HuH-7 (cell line): ENCODE data around the gene GOLT1B.
A peak's percentile ranks its signal among the peaks of the same experiment; 100 is the strongest.
"Not testable (repeated sequence)": the region's sequence is repeated elsewhere in the genome, so short reads cannot be mapped to it uniquely, and the experiment has no call there.

Experiments
- DNase-seq: peaks from one replicate; pipeline ENCODE4 v3.0.0; 2011; ENCODE audit warnings: low spot score

The GOLT1B gene, protein sequence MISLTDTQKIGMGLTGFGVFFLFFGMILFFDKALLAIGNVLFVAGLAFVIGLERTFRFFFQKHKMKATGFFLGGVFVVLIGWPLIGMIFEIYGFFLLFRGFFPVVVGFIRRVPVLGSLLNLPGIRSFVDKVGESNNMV

DNA sequence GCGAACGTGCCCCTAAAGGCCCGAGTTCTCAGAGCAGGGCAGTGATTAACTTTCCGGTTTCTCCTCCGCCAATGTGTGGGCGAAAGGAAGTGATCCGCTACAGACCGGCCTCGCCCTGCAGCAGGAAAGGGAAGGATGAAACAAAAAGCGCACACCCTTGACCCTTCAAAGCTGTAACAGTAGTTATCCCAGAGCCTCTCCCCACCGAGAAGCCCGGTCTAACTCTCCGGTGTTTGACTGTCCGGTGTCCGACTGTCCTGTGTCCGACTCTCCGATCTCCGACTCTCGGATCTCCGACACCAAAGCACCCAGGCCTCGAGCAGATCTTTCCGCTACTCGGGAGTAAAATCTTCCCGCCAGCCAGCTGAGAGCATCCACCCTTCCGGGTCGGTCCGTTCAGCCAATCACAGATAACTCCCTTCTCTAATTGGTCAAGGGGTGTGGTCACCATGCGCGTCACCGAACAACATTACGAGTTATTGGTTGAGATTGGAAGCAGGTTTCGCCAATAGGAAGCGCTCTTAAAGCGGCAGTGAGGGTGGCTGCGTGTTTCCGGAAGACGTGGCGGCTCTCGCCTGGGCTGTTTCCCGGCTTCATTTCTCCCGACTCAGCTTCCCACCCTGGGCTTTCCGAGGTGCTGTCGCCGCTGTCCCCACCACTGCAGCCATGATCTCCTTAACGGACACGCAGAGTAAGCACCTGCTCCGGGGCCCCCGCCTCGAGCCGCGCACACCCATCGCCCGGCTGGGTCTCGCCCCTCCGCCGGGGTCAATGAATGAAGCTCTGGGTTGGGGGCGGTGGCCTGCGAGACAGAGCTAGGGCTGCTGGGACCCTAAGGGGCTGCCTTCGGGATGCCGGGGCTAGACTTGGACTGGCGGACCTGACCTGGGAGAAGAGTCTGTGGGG, at the start of gene GOLT1B, which contains the start of gene RECQL:
Gene GOLT1B, plus strand, starts transcription at position 532 of the 906 bp plus-strand sequence. Its CDS starts 135 bp downstream, at position 667.
Gene RECQL, minus strand, starts transcription at position 378 of the 906 bp plus-strand sequence. CDS start 2,065 bp downstream, outside the sequence.
- peak; percentile 92 for DNase-seq

DNA sequence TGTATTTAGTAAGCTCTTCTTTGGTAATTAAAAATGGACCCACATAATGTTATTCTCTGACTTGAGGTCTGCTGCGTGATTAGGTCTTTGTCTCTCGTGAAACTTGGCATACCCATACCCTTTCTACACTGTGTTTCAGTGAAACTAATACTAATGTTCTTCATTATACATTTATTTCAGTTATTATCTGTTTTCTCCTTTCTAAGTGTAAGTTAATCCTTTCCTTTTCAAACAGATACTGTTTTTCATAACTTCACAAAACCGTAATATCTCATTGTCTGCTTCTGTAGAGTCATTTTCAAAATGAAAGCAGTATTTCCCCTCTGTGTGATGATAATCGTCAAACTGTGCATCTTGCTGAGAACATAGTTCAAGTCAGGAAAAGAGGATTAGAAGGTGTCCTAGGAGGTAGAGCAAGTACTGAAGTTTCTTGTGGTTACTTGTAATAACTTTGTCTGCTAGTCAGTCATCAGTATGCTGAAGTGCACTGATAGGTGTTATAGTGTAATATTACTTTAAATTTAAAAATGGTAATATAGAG, 48.2 kb upstream of the GOLT1B start:
- DNase-seq, result no peak

DNA sequence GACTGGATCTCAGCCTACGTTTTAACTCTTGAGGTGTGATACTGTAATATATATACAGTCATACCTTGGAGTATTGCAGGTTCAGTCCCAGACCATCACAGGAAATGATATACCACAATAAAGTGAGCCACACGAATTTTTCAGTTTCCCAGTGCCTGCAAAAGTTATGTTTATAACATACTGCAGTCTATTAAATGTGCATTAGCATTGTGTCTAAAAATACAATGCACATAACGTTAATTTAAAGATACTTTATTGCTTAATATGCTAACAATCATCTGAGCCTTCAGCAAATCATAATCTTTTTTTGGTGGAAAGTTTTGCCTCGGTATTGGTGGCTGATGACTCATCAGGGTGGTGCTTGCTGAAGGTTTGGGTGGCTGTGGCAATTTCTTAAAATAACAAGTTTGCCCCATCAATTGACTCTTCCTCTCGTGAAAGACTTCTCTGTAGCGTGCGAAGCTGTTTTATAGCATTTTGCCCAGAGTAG, 45.3 kb upstream of the GOLT1B start:
- DNase-seq, result no peak

DNA sequence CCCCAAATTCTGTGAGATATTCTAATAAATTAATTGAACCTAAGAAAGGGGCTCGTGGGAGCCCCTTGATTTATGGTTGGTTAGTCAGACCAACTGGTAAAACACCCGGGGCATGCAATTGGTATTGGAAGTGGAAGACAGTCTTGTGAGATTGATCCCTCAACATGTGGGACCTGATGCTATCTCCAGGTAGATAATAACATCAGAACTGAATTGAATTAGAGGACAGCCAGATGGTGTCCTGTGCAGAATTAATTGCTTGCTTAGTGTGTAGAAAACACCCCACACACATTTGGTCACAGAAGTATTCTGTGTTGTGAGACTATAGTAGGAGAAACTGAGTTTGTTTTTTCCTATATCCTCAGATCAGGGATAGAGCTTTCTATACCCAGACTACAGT, 42.1 kb upstream of the GOLT1B start:
- DNase-seq, result no peak

DNA sequence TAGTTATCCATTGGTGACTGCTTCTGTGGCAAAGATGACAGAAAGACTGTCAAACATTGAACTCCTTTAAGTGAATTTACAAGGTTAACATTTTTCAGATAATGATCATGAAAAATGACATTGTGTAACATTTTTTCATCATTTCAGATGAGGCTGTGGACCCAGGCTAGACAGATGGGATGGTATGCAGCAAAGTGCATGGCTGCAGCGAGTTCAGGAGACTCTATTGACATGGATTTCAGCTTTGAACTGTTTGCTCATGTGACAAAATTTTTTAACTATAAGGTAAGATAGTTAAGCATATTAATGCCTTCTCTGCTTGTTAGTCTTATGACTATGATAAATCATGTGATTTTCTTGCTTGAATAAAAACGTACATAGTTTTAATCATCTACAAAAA, 34.3 kb upstream of the GOLT1B start:
- not testable (repeated sequence) for DNase-seq

DNA sequence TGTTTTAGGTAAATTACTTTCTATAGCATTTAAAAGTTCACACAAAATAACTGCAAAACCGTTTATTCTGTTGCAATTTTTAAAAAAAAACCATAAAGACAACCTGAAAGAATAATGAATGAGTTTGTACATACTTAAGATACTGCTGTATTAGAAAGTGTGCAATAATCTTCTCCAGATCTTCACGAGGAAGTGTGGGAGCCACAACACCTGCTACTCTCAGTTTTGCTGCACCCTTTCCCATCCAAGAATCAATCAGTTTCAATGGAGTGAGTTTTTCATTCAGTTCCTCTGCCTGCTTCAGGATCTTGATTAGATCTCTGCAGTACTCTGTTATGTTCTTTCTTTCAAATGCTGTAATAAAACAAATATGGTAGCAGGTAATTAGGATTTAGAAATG, 30.3 kb upstream of the GOLT1B start:
- DNase-seq, result no peak

DNA sequence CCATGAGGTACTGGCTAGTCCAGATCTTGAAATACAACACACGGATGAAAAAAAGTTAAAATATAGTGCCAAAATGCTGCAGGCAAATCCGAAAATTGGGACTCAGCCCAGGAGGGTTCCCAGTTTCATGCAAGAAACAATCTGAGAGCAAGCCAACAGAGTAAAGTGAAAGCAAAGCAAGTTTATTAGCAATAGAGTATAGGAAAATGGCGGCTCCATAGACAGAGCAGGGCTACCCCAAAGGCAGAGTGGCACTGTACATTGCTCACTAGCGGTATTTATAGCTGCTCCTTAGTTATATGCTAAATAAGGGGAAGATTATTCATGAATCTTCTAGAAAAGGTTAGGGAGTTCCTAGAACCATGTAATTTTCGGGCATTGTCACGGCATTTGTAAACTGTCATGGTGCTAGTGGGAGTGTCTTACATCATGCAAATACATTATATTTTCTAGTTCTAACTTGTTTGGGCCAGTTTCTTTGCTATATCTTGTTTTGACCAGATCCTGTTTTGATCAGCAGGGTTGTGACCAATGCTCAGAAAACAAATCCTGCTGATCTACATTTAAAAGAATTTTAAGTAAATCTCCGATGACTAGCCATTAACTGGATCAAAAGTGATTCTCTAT, 29.3 kb upstream of the GOLT1B start:
- no peak for DNase-seq

DNA sequence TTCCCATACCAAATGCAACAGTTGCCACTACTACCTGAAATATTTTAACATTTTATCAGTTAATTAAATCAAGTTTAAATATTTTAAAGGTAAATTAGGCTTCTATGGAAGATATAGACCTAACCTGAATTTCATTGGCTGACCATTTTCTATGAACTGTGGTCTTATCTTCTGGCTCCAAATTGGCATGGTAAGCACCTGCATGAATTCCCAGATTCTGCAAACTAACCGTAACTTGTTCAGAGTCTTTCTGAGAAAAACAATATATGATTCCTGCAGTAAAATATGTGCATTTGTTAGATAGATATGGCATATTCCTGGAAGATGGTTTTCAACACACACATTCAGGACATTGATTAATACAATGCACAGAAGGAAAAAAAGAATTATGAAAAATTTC, 26.0 kb upstream of the GOLT1B start:
- no peak for DNase-seq

DNA sequence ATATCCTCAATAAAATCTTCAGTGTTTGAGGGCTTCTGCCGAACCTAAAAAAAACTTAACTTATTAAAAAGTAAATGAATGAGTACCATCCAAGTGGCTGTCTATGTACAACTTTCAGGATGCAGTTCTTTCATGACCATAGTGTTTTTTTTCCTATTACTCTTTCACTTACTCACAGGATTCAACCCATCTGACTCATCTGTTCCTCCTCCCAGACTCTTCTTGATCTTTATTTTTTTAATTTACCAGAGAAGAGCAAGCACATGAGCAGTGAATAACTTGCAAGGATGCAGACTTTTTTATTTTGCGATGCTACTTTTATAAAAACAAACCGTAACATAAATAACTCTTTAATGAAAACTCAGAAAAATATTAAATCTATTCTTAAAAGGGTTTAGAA, 24.6 kb upstream of the GOLT1B start:
- DNase-seq, result no peak

DNA sequence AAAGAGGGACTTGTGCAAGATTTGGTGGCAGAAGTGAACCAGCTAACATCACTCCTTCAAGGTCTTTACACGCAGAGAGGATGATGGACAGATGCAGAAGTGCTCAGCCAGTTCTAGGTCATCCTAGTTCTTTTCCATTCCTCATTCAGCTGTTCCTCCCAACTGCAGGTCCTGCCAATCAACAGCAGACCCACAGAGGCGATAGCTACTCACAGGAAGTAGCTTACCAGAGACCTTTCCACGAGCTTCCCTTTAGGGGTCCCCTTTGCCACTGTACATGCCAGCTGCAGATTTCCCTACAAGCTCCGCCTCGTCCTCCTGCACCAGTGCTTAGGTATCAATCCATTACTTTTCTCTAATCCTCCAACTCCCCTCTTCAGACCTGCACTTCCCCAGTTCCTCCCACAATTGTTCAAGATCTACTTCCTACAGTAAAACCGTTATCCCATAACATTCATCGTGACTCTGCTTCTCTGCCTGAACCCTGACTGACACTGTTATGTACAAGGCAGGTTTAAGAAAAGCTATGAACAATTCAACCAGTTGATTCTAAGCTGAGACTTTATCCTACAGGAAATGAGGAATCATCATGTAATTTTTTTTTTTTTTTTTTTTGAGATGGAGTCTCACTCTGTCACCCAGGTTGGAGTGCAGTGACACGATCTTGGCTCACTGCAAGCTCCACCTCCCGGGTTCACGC, 22.7 kb upstream of the GOLT1B start:
- no peak for DNase-seq

DNA sequence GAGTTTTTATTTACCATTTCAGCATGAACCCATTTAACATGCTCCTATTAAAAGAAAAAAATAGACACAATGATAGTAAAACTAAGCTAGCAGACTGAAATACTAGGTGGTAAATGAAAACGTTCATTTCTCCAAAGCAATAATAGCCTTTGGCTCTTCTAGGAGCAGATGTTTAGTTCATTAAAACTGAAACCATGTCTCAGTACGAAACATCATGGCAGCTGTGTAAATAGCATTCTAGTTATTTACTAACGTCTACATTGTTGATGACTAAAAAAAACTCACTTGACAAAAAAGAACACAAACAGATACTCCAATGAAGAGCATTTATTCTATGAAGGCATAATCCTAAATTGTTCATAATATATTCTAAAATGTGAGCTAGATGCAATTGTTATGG, 18.1 kb upstream of the GOLT1B start:
- DNase-seq, result no peak

DNA sequence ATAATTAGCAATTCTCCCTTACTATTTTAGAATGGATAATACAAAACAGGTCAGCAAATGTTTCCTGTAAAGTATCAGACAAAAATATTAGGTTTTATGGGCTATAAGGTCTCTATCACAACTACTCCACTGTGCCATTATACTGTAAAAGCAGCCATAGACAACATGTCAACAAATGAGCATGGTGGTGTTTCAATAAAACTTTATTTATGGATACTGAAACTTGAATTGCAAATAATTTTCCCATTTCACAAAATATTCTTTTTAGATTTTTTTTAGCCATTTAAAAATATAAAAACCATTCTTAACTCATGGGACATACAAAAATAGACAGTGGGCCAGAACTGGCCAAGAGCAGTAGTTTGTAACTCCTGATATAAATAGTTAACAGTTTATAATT, 15.6 kb upstream of the GOLT1B start:
- no peak for DNase-seq

DNA sequence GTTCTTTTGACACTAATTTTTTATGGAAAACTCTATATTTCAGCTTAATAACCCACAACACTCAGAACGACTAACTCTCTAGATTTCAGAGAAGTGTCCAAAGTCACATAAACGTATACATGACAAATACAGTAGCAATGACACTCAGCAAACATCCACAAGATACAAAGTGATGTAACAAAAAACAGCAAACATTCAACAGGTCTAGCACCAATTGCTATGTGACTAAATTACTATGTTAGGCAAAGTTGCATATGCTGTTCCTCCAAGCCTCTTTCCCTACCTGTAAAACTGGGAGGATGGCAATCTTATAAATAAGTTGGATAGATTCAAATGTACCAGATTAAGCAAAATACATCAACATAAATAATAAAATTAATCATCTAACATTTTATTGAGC, 1.8 kb upstream of the GOLT1B start:
- no peak for DNase-seq

DNA sequence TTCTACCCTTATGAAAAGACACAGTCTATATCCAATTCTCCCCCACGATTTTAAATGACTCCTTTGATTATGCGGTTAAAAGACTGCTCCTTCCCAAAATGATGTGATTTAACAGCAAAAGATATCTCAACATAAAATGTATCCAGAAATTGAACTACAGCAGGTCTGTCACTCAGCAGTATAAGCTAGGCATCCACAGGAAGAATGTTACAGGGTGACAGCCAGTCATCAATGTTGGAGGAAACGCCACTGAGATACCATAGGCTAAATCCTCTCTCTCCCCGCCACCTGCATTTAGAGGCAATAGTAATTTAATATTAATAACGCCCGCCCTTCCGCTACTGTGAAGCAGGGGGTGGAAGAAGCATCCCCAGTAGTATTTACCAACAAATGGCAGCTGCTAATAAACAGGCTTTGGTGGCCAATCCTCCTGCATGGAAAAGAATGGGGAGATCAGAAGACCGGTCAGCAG, 767 bp upstream of the GOLT1B start:
- peak; percentile 3 for DNase-seq

DNA sequence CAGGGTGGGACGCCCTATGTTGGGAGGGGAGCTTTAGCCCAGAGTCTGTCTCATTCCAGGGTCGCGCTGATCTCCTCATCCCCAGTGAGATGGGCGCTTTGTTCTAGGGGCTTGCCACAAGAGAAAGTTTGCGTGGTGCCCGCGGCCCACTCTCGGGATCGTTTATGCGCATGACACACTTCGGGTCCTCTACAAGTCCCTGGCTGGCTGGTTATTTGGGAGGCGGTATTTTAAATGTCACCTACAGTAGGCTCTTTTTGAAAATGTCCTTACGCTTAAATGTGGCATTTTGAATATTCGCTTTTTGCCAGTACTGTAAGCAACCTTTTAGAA, 541 bp downstream of the GOLT1B start:
- no peak for DNase-seq

DNA sequence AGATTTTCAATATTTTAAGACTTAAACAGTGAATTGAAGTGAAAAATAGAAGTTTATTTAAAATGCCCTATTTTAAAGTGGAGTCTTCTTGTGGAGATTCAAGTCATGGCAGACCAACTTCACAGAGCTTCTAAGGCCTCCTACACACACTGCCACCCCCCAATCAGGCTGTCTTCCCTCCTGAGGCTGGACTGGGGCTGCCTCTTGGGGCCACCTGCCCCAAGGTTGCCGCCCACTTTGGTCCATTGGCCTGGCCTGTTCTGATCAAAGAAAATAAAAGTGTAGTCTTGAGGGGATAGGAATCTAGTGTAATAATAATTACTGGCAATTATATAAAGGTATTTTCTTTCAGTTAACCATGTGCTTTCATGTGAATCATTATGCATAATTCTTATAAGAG, 1.3 kb downstream of the GOLT1B start:
- DNase-seq, result no peak

DNA sequence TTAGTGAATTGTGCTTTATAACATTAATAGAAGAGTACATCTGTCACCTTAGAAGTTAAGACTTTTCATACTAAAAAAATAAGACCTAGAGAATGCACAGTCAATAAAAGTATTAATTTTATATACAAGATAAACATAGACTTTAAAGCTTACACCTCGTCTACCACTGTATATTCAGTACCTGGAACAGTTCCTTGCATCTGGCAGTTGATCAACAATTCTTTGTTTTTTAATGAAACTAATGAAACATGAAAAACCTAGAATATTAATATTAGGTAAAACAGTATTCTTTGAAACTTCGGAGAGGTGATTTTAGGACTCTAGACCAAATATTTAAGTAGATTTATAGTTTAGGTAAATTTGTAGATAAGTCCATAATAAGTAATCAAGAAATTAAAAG, 4.3 kb downstream of the GOLT1B start:
- DNase-seq, result no peak

DNA sequence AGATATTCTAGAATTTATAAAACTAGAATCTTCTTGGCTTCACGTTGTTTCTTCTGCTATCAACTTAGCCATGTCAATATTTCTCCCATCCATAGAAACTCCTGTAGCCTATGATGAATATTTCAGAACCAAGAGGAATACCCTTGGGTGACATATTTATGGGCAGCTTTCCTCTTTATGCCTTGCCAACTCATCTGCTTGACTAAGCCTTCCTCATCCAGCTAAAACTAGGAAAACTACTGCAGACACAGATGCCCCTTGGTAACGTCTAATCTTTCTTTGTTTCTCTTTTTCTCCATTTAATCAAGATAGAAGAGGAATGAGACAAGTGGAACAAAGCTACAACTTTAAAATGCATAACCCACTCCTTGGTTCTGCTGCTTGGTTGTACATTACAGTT, 6.3 kb downstream of the GOLT1B start:
- no peak for DNase-seq

DNA sequence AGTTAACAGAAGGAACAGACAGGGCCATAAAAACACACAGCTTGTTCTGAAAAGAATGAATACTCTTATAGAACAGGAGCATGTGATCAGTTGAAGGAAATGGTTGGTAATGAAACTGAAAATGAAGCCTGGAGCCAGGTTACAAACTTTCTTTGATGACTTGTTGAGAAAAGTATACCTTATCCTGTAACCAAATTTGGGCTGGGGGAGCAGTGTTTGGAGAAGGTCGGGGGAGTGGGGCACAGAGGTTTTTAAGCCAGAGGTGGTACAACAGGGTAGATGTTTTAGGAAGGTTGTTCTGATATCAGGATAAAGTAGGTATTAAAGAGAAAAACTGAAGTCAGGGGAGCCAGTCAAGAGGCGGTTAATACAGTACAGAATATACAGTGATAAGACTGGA, 8.2 kb downstream of the GOLT1B start:
- DNase-seq, result no peak

DNA sequence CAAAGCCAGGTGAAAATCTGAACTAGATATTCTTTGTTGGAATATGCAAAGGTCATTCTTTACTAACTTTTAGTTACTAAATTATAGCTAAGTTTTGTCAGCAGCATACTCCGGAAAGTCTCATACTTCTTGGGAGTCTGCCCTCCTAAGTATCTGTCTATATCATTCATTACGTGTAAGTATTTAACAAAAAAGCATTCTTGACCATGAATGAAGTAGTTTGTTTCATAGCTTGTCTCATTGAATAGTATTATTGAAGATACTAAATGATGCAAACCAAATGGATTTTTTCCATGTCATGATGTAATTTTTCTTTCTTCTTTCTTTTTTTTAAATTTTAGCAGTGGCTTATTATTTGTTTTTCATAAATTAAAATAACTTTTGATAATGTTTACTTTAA, 14.7 kb downstream of the GOLT1B start:
- DNase-seq, result no peak

DNA sequence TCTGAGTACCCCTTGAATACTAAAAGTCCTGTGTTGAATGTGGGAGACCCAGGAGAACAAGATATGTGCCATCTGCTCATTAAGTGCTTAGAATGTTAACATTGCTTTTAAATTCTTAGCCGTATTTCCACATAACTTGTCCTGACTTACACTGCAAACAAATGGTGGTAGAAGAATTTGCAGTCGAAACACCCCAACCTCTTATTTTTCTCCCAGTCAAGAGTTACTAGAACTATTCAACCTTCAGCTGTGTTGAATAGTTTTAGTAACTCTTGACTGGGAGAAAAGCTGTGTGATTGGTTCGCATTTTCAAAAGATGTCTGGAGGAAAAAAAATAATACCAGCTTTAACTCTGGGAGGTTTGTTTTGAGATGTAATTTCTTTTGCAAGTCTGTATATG, 16.9 kb downstream of the GOLT1B start:
- no peak for DNase-seq

DNA sequence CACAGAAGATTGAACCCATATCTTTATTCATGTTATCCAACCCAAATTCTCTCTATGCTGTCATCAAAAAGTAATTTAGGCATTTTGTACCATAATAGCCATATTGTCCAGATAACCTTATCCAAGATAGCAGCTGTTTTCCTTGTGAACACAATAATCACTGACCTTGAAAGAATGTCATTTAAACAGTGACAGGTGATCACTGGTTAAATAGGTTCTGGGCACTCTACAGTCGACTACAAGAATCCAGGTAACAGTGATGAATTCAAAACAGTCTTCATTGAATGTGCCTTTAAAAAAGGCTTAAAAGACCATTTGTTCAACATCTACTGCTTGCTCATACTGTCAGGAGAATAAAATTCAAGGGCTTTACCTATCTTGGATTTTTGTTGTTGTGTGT, 20.0 kb downstream of the GOLT1B start:
- no peak for DNase-seq
